ENCODE data around the gene SLC6A1. TPM values are rescaled to one million over a fixed set of nuclear protein-coding genes. Genes with fewer than 3 reads are reported as not detected.

SLC6A1 gene
- total and polyA plus RNA-seq, 2 of the 4 experiments (the other 2 are of a cell fraction): 0.02 TPM; not detected in 1

GRCh38 chr3:10949197-10949596, 43.4 kb upstream of the SLC6A1 start:
- Histone ChIP-seq H4K91ac (ENCODE audit: insufficient read depth, low read depth, low read length) (no peak overlapping the region), H2BK120ac (ENCODE audit: low read depth, low read length) (no peak overlapping the region), H4K5ac (ENCODE audit: low read depth, low read length) (no peak overlapping the region), H3K27me3 (ENCODE audit: control insufficient read depth, insufficient read depth, low read length) (peaks cover 19% of the 10 kb centered on the region), H2BK20ac (ENCODE audit: low read depth, low read length) (no peak overlapping the region), H3K4me3 (ENCODE audit: insufficient read depth, low read depth, low read length) (no peak overlapping the region), H2AK9ac (replicated peaks; ENCODE audit: low read depth, low read length, poor library complexity) (no peak overlapping the region), H2AK5ac (ENCODE audit: low read depth, low read length) (no peak overlapping the region), H3K4me2 (ENCODE audit: low read depth, low read length) (no peak overlapping the region), H3K36me3 (ENCODE audit: control insufficient read depth, insufficient read depth, low read length) (no peaks in the 10 kb centered on the region), H2BK5ac (ENCODE audit: low read depth, low read length, poor library complexity, severe bottlenecking) (no peak overlapping the region), H4K8ac (ENCODE audit: low read depth in 2 of 2, low read length in 2 of 2) (no peak overlapping the region), H3K4ac (ENCODE audit: low read depth, low read length) (no peak overlapping the region), H3K56ac (ENCODE audit: extremely low read depth, insufficient read depth, low read length) (no peak overlapping the region), H3K79me1 (ENCODE audit: low read depth in 1 of 2, low read length in 2 of 2) (no peaks in the 10 kb centered on the region), H4K20me1 (ENCODE audit: insufficient read depth, low read length) (0 out of 2 replicates have a peak, but pooled peaks cover 4% of the 10 kb centered on the region), H3K14ac (replicated peaks; ENCODE audit: low read depth, low read length) (no peak overlapping the region), H3K18ac (ENCODE audit: low read depth, low read length) (no peak overlapping the region), H2BK15ac (ENCODE audit: low read depth, low read length) (no peak overlapping the region), H3K4me1 (ENCODE audit: control insufficient read depth, insufficient read depth, low read length) (no peaks in the 10 kb centered on the region), H2AFZ (replicated peaks; ENCODE audit: low read length, poor library complexity) (no peak overlapping the region), H3K9me3 (ENCODE audit: control insufficient read depth, insufficient read depth, low read length) (no peaks in the 10 kb centered on the region), H3K9ac (ENCODE audit: low read depth, low read length) (no peak overlapping the region), H3K23ac (ENCODE audit: low read depth, low read length) (no peak overlapping the region), H3K9me1 (ENCODE audit: insufficient read depth, low read length) (no peaks in the 10 kb centered on the region), H3K27ac (ENCODE audit: insufficient read depth, low read length) (no peak overlapping the region)
- intact Hi-C loops (cut with micrococcal nuclease): loop anchor here (5.0 to 10.0 kb wide), 2 partner anchors 186 to 703 kb away; no protein-coding TSS in a partner anchor
- TF ChIP-seq ELK1 (IDR thresholded peaks at IDR 0.05; ENCODE audit: borderline replicate concordance, low read depth, low read length) (no peak), CEBPB (IDR thresholded peaks at IDR 0.05; ENCODE audit: low read depth, low read length) (no peak)
- BruUV-seq (replicated peaks): no TSS peak
- dilution Hi-C loops (cut with HindIII; ENCODE audit: low sequenced_read_pairs, unreplicated experiment): no loop called here
- ChIA-PET CTCF (interaction anchor here (1.0 kb wide), 1 partner anchor 111 kb away, joined by 3 read pairs; no protein-coding TSS in a partner anchor), POLR2A (ENCODE audit: unreplicated experiment) (no interaction called here)
- ATAC-seq (ENCODE audit: low read depth): no peak
- in situ Hi-C loops (cut with MboI; ENCODE audit: low sequenced_read_pairs): loop anchor here (10.0 kb wide), 2 partner anchors 386 to 706 kb away; no protein-coding TSS in a partner anchor
- WGBS, 2 experiments (ENCODE audit: extremely low coverage in 2 of 2, insufficient read length in 1 of 2): 56% methylated on average over 6 of the region's 19 CpGs; no CpG with 5 or more reads in 1 of the 2 experiments
- DNase-seq: no peak

Data from IMR-90 (cell line).